IPS-11a (cell line): Measurements from ENCODE around the gene ZNF414.

Experiments
- H3K4me3 ChIP-seq: one replicate; pipeline ENCODE4 v1.5.1; 2013; ENCODE audit warnings: low read depth, low read length, control low read depth

The ZNF414 gene

DNA sequence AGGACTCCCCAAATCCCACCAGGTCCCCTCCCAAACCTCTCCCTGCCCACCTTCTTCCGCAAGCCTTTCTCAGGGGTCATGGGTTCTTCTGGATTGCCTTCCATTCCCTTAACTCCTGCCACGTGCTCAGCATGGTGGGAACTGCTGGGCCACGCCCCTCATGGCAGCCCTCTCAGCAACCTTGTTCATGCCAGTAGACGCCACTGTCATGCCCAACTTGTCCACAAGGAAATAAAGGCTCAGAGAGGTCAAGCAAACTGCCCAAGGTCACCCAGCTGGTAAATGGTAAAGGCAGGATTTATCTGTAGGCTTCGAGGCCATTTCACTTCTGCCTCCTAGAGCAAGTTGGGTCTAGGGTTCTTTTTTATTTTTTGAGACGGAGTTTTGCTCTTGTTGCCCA lies 22.4 kb downstream of the ZNF414 start:
- no peak overlapping the region for H3K4me3 ChIP-seq

DNA sequence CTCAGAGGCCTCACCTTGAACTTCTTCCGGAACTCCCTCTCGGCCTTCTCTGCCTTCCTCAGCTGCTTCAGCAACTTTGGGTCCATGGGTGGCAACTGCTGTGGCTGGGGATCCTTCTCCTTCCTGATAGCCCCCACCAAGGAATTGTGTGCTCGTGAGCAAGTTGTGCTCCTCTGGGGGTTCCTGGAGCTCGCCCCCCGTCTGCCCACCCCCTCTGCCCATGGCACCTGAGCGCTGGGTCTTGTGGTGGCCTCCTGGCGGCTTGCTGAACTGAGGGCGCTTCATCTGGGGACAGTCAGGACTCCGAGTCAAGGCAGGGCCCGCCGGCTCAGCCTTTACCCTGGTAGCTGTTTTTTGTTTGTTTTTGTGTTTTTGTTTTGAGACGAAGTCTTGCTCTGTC lies 23.1 kb downstream of the ZNF414 start:
- H3K4me3 ChIP-seq = no peak overlapping the region

DNA sequence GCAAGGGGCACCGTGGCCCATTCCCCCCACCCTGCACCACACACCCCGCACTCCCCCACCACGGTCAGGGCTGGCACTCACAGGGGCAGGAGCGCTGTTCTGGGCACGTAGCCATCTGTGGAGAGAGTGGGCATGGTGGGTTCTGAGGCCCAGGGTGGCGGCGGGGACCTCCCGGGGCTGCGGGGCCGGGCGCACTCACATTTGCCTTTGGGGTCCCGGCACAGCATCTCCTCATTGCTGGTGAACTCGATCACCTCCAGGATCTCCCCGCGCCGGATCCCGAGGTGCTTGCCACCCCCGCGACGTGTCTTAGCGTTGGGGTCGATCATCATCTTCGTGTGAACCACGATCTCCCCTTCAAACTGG lies 23.6 kb downstream of the ZNF414 start:
- no peak overlapping the region for H3K4me3 ChIP-seq

DNA sequence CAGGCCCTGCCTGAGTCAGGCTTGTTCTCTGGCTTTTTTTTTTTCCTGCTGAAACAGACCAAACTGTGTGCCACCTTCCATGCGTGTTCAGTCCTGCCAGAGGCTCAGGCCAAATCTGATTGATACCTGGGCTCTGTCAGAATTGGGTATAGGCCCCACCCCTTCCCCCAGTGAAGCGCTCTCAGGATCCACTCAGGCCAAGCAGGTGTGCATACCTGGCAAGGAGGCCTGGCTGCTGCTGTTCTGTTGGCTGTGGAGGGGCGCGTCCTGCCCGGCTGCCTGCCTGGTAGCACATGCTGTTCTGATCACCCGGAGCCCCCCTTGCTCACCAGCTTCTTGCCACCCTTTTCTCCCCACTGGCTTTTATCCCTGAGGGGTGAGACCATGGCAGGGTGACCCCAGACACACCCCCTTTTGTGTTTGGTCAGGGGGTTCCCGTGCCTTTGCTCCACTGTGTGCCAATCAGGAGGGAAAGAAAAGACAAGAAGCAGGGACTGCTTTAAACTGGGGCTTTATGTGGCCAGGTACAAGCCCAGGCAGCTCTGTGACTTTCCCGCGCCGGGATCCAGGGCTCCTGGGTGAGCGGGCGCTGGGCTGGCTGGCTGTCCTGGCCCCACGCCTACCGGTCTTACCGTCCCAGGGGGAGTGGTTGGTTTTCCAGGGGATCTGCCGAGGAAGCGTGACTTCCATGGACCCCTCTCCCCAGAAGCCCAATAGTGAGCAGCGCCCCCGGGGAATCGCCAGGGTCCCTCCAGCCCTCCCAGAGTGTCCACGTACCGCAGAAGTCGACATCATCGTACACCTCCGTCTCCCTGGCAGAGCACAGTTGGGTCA lies 24.2 kb downstream of the ZNF414 start:
- H3K4me3 ChIP-seq = no peak overlapping the region

DNA sequence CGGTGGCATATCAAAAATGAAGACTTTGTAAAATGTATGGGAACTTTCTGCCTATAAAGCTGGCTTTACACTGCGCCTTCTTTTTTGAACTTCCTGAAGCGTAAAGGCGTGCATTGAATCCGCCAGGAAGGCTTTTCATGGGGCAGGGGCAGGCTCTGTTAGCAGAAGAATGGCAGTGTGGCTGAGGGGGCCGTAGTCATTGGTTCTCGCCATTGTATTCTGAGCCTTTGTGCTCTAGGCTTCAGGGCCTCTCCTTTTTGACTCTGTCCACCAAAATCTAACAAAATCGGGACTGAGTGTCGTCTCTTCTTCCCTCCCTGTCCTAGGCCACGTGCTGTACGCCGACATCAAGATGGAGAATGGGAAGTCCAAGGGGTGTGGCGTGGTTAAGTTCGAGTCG lies 25.6 kb downstream of the ZNF414 start:
- no peak overlapping the region for H3K4me3 ChIP-seq

DNA sequence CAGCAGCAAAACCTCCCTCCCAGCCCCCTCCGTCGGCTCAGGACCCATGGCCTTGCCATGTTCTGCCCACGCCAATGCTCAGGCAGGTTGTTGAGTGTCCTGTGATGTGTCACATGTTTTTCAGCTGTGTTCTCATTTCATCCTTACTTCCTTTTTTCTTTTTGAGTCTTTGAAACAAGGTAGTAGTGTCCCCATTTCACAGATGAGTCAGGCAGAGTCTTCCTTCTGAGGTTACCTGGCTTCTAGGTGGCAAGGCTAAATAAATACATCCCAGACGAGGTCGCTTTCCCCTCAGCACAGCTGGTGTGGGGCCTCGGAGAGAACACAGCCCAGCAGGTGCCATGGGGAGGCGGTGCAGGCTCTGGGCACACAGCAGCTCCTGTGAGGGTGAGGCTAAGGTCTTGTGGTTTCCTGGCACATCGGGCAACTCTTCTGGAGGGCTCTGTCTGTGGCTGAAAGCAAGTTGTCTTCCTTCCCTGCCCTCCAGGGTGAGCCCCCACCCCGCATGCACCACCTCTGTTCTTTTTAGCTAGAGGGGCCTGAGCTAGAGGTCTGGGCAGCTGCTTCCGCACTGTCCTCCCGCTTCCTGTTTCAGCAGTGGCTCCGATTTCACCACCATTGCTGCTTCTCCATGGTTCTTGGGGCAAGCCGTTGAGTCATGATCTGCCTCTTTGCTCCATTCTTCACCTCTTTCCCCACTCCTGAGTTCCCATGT lies 26.7 kb downstream of the ZNF414 start:
- H3K4me3 ChIP-seq = no peak overlapping the region

DNA sequence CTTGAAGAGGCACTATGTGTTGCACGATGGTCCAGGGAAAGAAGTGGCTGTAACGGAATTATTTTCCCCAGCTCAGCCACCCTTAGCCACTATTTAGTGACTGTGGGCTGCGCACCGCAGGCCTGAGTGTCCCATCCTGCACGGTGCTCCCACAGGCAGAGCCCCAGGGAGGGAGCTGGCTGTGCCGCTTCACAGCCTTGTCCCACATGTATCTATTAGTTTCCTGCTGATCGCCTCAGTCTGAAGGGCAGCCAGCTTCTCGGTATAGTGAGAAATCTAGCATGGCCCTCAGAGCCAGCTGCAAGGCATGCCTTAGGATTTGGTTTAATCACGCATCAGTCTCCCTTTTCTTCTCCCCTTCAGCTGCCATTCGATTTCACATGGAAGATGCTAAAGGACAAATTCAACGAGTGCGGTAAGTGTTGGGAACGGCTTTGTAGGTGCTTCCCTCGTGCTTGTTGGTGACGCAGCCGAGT lies 27.3 kb downstream of the ZNF414 start:
- H3K4me3 ChIP-seq = no peak overlapping the region

DNA sequence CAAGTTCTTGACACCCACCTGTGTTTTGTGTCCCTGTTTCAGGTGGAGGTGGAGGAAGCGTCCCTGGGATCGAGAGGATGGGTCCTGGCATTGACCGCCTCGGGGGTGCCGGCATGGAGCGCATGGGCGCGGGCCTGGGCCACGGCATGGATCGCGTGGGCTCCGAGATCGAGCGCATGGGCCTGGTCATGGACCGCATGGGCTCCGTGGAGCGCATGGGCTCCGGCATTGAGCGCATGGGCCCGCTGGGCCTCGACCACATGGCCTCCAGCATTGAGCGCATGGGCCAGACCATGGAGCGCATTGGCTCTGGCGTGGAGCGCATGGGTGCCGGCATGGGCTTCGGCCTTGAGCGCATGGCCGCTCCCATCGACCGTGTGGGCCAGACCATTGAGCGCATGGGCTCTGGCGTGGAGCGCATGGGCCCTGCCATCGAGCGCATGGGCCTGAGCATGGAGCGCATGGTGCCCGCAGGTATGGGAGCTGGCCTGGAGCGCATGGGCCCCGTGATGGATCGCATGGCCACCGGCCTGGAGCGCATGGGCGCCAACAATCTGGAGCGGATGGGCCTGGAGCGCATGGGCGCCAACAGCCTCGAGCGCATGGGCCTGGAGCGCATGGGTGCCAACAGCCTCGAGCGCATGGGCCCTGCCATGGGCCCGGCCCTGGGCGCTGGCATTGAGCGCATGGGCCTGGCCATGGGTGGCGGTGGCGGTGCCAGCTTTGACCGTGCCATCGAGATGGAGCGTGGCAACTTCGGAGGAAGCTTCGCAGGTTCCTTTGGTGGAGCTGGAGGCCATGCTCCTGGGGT lies 28.2 kb downstream of the ZNF414 start:
- no peak overlapping the region for H3K4me3 ChIP-seq

DNA sequence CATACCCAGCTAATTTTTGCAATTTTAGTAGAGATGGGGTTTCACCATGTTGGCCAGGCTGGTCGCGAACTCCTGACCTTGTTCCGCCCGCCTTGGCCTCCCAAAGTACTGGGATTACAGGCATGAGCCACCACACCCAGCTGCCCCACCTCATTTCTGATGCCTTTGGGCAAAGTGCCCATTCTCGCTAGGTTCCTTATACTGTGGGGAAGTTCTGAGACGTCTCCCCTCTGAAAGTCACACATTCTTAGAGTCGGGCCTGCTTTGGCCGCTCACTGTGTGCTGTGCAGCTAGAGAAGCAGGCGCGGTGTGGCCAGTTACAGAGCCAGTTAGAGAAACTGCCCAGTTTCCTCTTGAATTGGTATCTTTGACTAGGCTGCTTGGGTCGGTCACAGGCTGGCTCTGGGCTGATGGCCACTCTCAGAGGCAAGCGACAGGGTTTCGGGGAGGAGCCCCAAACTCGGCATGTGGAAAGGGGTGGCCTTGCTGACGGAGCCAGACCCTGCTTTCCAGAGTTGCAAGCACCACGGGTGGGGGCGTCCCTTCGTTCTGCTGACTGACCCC lies 29.6 kb downstream of the ZNF414 start:
- no peak overlapping the region for H3K4me3 ChIP-seq

DNA sequence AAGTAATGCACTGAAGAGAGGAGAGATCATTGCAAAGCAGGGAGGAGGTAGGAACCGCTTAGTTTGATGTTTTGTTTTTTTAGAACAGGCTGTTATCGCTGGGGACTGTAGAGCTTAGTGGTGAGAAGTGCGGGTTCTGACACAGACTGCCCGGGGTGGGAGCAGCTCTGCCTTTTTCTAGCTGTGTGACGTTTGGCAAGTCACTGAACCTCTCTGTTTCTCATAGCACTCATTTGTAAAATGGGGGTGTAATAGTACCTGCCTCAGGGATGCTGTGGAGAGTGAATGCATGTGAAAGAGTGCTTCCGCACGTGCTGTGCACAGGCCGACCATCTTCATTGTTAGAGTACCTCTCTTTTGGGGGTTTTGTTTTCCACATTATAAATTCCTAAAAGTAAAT lies 30.8 kb downstream of the ZNF414 start:
- no peak overlapping the region for H3K4me3 ChIP-seq

DNA sequence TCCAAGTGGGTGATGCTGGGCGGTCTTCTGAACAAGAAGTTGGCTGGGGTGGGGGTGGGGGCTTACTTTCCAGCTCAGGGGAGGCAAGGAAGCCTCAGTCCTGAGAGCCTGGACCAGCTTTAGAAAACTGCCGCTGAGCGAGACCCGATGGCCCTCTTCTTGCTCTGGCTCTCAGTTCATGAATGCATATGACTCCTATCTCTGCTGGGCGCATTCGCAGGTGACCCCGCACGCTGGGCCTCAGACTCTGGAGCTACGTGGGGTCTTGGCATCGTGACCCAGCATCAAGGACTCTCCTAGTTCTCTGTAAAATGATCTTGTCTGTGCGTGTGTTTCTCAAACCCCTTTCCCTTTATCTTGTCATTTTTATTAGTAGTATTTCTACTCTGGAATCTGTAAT lies 31.3 kb downstream of the ZNF414 start:
- H3K4me3 ChIP-seq = no peak overlapping the region

DNA sequence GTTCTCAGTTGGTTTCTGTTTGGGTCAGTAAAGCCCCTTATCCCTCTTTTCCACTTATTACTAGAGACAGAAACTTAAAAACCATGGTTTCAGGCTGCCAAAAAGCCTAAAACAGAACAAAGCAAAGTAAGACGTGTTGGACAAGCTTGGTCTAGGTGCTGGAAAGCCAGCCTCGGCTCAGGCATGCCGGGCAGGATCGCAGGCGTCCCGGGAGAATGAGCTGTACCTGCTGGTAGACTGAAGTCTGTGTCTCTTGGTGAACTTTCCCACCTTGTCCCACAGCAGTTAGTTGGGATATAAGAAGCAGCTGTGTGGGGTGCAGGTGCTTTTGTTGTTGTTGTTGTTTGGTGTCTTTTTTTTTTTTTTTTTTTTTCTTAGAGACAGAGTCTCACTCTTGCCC lies 32.4 kb downstream of the ZNF414 start:
- H3K4me3 ChIP-seq = no peak overlapping the region

DNA sequence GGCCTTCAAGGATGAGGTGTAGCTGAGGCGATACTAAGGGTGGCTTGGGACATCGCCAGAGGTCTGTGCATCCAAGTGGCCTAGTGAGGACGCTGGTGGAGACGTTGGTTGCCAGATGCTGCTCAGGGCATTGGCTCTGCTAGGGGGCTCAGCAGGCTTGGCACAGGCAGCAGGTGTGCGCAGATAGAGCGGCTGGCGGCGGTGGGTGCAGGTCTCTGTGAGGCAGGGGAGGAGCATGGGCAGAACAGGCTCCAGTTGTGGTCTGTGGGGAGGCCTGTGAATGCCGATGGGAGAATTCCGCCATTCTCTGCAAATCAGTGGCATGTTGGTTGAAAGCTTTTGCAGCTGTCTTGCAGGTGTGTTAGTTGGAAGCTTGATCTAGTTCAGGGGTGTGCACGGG lies 32.8 kb downstream of the ZNF414 start:
- H3K4me3 ChIP-seq = no peak overlapping the region

DNA sequence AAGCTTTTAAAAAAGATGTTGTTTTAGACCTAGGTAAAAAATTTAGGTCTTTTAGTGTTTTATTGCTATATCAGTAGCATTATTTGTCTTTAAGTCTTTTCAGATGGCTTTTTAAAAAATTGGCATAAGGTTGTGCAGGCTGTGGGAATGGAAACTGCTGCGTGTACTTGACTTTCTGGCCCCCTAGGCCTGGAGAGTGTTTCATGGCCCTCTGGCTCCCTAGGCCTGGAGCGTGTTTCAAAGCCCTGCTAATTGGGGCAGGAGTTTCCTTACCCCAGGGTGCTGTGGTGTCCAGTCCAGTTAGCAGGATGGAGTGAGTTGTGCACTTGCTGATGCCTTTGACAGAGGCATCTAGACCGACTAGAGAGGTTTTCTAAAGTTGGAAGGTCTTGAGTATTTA lies 35.4 kb downstream of the ZNF414 start:
- no peak overlapping the region for H3K4me3 ChIP-seq

DNA sequence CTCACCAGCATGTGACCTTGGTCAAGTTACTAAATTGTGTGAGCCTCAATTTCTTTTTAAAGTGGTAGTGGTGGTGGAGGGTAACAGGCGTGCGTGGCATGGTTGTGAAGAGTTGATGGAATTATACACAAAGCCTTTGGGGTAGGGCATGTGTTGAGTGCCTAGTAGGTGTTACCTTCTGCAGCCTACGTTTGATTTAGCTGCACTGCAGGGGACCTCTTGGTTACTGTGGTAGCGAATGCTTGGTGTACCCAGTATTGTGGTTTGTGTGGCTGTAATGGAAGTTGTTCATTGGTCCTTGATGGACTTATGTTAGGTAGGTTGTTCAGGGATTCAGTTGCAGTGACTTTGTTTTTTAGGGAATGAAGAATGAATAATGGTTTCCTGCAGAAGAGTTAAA lies 36.1 kb downstream of the ZNF414 start:
- no peak overlapping the region for H3K4me3 ChIP-seq

DNA sequence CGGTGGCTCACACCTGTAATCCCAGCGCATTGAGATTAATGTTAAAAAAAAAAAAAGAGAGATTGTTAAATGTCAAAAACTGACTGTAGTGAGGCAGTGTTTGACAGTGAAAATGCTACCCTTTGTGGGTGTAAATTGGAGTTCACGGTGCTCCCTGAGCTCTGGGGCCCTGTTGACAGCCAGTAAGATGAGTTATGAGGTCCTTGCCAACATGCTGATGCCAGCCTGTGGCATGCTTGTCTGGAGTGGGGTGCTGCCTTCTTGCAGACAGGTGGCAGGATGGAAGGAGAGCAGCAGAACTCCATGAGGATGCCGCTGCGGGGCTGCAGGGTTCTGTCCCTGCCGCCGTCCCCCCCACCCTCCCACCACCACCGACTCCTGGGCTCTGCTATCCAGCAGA lies 37.4 kb downstream of the ZNF414 start:
- no peak overlapping the region for H3K4me3 ChIP-seq

DNA sequence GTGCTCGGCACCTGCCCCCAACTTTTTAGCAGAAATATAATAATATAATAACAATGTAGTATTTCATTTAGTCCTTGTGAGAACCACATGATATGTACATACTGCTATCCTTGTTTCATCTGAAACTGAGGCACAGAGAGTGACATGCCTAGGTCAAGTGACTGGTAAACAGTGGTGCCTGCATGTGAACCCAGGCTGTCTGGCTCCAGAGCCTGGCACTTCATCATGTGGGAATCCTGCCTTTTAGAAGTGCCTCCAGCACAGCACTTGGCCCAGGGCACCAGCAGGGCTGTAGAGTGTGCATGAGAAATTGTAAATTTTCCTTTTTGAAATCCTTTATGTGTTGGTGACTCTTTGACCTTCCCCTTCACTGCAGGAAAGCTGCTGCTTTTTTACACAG lies 39.0 kb downstream of the ZNF414 start:
- no peak overlapping the region for H3K4me3 ChIP-seq

DNA sequence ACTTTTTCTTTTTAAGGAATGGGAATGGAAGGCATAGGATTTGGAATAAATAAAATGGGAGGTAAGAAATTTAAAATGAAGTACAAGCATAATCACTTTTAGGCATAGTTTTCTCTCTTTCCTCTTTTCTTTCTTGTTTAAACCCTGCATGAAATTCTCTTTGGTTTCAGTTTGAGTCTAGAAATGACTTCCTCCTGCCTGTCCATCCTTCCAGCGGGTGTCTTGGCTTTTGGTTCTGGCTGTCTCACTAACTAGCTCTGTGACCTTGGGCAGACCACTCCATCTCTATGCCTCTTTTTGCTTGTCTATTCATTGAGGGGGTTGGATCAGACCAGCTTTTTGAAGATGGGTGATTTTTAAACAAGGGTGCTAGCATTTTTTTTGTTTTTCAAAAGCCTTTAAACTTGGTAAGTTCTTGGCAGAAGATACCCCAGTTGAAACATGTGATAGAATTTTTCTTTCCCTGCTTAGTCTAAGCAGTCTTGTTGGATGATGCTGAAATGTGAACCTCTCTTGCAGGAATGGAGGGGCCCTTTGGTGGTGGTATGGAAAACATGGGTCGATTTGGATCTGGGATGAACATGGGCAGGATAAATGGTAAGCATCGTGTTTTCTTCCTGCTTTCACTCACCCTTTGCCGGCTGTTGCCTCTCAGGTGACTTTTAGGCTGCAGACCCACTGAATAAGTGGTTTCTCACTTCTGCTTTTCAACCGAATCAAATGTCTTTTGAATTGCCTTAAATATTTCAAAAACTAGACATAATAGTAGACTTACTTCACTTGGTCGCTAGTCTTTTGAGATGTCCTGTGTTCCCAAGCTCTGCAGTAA lies 40.1 kb downstream of the ZNF414 start:
- H3K4me3 ChIP-seq = no peak overlapping the region

DNA sequence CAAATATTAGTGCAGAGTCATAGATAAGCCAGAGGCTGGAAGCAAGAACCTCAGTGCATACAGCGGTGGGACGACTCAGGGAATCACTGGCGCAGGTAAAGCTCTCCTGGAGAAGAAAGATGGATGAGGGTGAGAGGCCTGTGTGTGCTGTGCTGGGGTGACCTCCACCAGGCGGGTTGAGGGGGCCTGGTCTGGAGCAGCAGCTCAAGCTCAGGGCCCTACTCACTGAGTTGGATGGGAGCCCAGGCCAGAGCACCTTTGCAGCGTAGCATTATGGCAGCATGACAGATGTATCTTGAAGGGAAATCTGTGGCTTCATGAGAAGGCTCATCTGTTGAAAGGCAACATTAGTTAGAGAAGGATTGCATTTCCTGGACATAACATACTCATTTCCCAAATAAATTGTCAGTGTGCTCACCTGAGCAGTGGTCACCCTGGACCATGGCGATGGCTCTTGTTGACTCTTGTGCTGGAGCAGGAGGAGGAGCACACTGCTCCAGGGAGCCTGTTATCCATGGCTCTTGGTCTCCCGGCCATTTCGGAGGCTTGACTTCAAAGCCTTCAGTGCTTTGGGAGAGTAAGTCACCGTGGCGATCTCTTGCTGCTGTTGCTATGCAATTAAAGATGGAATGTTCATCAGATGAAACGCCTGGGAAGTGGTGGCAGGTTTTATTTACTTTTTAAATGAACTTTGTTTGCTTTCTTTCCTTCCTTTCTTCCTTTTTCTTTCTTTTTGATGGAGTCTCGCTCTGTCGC lies 44.2 kb downstream of the ZNF414 start:
- H3K4me3 ChIP-seq = no peak overlapping the region
